Adrenal gland (tissue), 12 donors: ENCODE measurements around the gene NCKAP5. TPM values are rescaled to one million over a fixed set of nuclear protein-coding genes. Genes with fewer than 3 reads are reported as not detected.

Experiments
- DNase-seq, 7 donors: peaks; one replicate each; pipeline ENCODE4 v3.0.0-alpha.2; 2019 to 2020
- H3K27ac ChIP-seq, 5 donors: fragments of 200-600 bp; sonication (generic) in 4 of 5; 1 replicate in 3 of 5; 2 replicates in 2 of 5; pipeline versions ENCODE4 v1.5.1 to v1.8.0; 2016 to 2020; ENCODE audit warnings: mild to moderate bottlenecking in 1 of 5
- H3K27me3 ChIP-seq: fragments of 200-600 bp; 2 replicates; pipeline ENCODE4 v1.8.0; 2021
- H3K36me3 ChIP-seq, 2 donors: fragments of 200-600 bp; replicated peaks in 1 of 2; 1 replicate in 1 of 2; 2 replicates in 1 of 2; pipeline versions ENCODE4 v1.5.1 to v1.8.0; 2018 to 2022
- H3K4me1 ChIP-seq, 2 donors: fragments of 200-600 bp; replicated peaks in 1 of 2; 1 replicate in 1 of 2; 2 replicates in 1 of 2; pipeline versions ENCODE4 v1.5.1 to v1.8.0; 2018 to 2021
- H3K4me3 ChIP-seq, 4 donors: fragments of 200-600 bp; sonication (generic) in 3 of 4; one replicate each; pipeline ENCODE4 v1.5.1; 2016 to 2018
- H3K9me3 ChIP-seq, 3 donors: fragments of 200-600 bp; sonication (generic) in 1 of 3; replicated peaks in 1 of 3; 1 replicate in 2 of 3; 2 replicates in 1 of 3; pipeline versions ENCODE4 v1.5.1 to v1.8.0; 2016 to 2021
- POLR2A ChIP-seq, 2 donors: fragments of 450-650 bp; IDR thresholded peaks; one replicate each; pipeline ENCODE4 v1.6.1; 2017; ENCODE audit warnings: antibody characterized with exemption in 2 of 2, mild to moderate bottlenecking in 2 of 2, moderate library complexity in 1 of 2
- WGBS, 4 donors: extraction: QIAGEN DNeasy Blood & Tissue Kit in 2 of 4; methylation state at CpG; one replicate each; pipeline versions ENCODE4 v1.1.5 to v1.1.7; 2013 to 2017; 5-methylcytosine and 5-hydroxymethylcytosine counted together
- intact Hi-C, 2 donors: fragments of 100-400 bp; cut with DNase I; formaldehyde crosslinking; loops; one replicate each; pipeline versions ENCODE4 v1.14.1 to v1.15.0; 2022 to 2023
- polyA plus RNA-seq, 3 donors: library from polyadenylated mRNA; stranded (reverse); fragments of 200-250 nt in 2 of 3; fragments of 350-450 nt in 1 of 3; fragmentation: Illumina TruSeq in 1 of 3; extraction: RNeasy Lipid Tissue Mini Kit (QIAGEN cat#74804) in 1 of 3; gene quantifications; one replicate each; pipeline ENCODE4 v1.2.3, GENCODE V29; 2013 to 2014
- total RNA-seq, 9 donors: library from RNA; depleted of rRNA in 4 of 9; stranded (reverse); fragments of >200 nt in 4 of 9; fragments of 120-200 nt in 1 of 9; fragmentation: NEBNext Ultra II Directional in 1 of 9; extraction: Animal tissue kit (Norgen Biotek cat#: 25700) in 1 of 9; gene quantifications; one replicate each; pipeline versions ENCODE4 v1.1.0 to v1.2.4, GENCODE V29; 2013 to 2023
- TF ChIP-seq, protein P1 (sequence below), 6 experiments: fragments of 450-650 bp in 4 of 6; fragments of 200-600 bp in 2 of 6; sonication (generic) in 1 of 6; IDR thresholded peaks; 1 replicate in 5 of 6; 2 replicates in 1 of 6; pipeline versions ENCODE4 v1.5.1 to v1.8.0; 2016 to 2021; ENCODE audit warnings: antibody characterized with exemption in 6 of 6, mild to moderate bottlenecking in 2 of 6, moderate library complexity in 1 of 6
- donor health status: healthy with polysubstance abuse.
- donor health status: Bipolar disorder and iron deficiency.
- donor health status: DM: yes; HTN: yes; CAD: no.
- donor health status: DM: no; HTN: no; CAD: no.
- donor health status: DM: no; HTN: no; CAD: no.
- donor health status: DM: yes; HTN: yes; CAD: no.

Gene NCKAP5
- total and polyA plus RNA-seq, 12 donors = 0.06 to 3.1 (median 1.1) TPM

DNA sequence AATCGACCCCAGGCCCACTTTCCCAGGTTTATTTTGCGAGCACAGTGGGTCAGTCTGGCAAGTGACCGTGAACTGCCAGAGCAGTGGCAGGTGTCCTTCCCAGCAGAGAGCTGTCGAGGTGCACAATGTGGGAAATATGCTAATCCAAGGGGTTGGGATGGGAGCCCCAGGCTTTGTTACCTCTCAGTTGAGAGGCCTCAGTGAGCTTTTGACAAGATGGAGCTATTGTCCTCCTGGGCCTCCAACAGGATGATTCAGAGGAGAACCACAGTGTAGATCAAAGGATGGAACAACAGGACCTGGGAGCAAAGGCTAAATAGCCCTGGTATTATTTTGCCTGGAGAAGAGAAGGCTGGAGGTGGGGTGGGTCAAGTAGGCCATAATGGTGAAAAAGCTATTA is 150.8 kb downstream of the NCKAP5 start:
- Histone ChIP-seq H3K27me3 (no peaks in the 10 kb centered on the region), H3K4me1 (no peaks in the 10 kb centered on the region), H3K4me3 (no peak overlapping the region), H3K9me3 (no peaks in the 10 kb centered on the region), H3K36me3 (no peaks in the 10 kb centered on the region), H3K27ac (no peak overlapping the region)
- 77 to 84% (median 81%) methylated on average over 3 to 4 of the region's 4 CpGs for WGBS, 4 donors
- intact Hi-C loops = no loop called here
- TF ChIP-seq POLR2A (IDR thresholded peaks at IDR 0.05) = no peak
- TF ChIP-seq, protein P1, sequence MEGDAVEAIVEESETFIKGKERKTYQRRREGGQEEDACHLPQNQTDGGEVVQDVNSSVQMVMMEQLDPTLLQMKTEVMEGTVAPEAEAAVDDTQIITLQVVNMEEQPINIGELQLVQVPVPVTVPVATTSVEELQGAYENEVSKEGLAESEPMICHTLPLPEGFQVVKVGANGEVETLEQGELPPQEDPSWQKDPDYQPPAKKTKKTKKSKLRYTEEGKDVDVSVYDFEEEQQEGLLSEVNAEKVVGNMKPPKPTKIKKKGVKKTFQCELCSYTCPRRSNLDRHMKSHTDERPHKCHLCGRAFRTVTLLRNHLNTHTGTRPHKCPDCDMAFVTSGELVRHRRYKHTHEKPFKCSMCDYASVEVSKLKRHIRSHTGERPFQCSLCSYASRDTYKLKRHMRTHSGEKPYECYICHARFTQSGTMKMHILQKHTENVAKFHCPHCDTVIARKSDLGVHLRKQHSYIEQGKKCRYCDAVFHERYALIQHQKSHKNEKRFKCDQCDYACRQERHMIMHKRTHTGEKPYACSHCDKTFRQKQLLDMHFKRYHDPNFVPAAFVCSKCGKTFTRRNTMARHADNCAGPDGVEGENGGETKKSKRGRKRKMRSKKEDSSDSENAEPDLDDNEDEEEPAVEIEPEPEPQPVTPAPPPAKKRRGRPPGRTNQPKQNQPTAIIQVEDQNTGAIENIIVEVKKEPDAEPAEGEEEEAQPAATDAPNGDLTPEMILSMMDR (IDR thresholded peaks at IDR 0.05) = no peak
- DNase-seq = no peak

DNA sequence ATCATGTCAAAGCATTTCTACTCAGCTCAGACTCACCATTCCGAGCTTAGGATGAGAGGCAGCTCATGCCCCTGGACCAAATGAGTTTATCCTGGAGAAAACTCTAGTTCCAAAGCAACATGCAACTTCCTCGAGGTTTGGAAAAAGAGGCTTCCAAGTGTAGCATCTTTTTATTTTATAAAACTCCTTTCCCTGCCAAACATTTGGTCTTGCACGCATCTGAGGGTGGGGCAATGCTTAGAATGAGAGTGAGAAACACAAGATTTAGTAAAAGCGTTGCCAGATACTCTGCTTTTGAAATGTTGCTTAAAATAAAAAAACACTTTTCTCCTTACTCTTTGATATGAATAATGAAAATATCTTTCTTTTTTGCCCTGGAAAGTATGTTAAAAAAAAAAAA is 151.5 kb downstream of the NCKAP5 start:
- Histone ChIP-seq H3K27me3 (no peaks in the 10 kb centered on the region), H3K27ac (no peak overlapping the region), H3K9me3 (no peaks in the 10 kb centered on the region), H3K4me3 (no peak overlapping the region), H3K4me1 (no peaks in the 10 kb centered on the region), H3K36me3 (no peaks in the 10 kb centered on the region)
- intact Hi-C loops = no loop called here
- 71 to 79% (median 74%) methylated on average over 4 of the region's 4 CpGs for WGBS, 4 donors
- DNase-seq = no peak
- TF ChIP-seq POLR2A (IDR thresholded peaks at IDR 0.05) = no peak
- TF ChIP-seq, protein P1 (IDR thresholded peaks at IDR 0.05) = no peak

DNA sequence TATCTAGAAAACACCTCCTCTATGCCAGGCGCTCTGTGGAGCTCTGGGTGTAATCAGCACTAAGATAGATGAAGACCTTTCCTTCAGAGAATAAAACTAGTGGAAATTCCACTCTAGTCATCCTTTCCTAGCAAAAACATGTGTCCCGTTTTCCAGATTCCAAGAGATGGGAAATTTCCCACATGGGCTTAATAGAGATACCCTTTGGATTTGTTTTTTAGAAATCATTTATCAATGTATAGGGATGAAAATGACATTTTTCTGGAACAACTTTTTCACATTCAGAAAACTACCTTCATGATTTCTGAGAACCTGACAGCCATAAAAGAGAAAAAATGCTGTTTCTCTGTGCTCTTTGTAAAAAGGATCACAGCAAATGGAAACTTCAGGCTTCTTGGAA is 152.1 kb downstream of the NCKAP5 start:
- no peak for TF ChIP-seq POLR2A (IDR thresholded peaks at IDR 0.05)
- TF ChIP-seq, protein P1 (IDR thresholded peaks at IDR 0.05) = no peak
- no peaks in the 10 kb centered on the region for H3K4me1 ChIP-seq
- DNase-seq = no peak
- no peak overlapping the region for H3K4me3 ChIP-seq
- H3K36me3 ChIP-seq = no peaks in the 10 kb centered on the region
- H3K9me3 ChIP-seq = no peaks in the 10 kb centered on the region
- no peak overlapping the region for H3K27ac ChIP-seq
- 71 to 91% (median 84%) methylated on average over 2 of the region's 2 CpGs for WGBS, 4 donors
- intact Hi-C loops = no loop called here
- no peaks in the 10 kb centered on the region for H3K27me3 ChIP-seq

DNA sequence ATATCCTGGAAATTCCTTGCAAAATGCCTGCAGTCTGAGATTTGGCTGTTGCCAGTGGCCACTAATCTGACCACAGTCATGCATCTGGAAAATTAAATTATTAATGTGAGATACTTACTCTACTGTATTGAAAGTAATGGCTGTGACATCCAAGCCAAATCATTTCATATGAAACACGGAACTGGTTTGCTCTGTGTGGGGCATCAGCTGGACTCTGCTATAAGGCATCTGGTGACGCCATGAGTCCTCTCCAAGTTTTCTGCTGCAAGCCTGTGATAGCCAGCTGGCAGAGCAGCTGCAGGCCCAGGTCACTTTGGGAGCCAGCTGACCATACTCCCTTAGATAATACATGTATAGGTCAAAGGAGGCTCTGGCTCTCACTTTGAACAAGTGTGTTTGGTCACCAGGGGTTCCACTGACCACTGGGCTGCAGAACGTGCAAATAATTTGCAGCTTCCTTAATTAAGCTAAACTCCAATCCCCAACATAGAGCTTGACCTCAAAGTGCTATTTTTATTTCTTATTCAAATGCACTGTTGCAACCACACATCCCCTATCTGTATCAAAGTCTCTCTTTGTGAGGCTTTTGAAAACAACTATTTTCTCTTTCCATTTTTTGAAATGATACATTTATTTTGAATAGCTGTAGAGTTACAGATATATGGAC is 152.9 kb downstream of the NCKAP5 start:
- no peak overlapping the region for H3K4me3 ChIP-seq
- H3K9me3 ChIP-seq = no peaks in the 10 kb centered on the region
- no peaks in the 10 kb centered on the region for H3K36me3 ChIP-seq
- intact Hi-C loops = no loop called here
- H3K27ac ChIP-seq = no peak overlapping the region
- no peaks in the 10 kb centered on the region for H3K27me3 ChIP-seq
- H3K4me1 ChIP-seq = no peaks in the 10 kb centered on the region
- 83 to 89% (median 86%) methylated on average over 3 of the region's 3 CpGs for WGBS, 4 donors
- DNase-seq = no peak
- no peak for TF ChIP-seq POLR2A (IDR thresholded peaks at IDR 0.05)
- TF ChIP-seq, protein P1 (IDR thresholded peaks at IDR 0.05) = no peak
